H9 (cell line): ENCODE data around the gene EDDM13. TPM values are rescaled to one million over a fixed set of nuclear protein-coding genes. Genes with fewer than 3 reads are reported as not detected.

ENCODE experiments used
- DNase-seq: peaks from one replicate; pipeline ENCODE4 v3.0.0-alpha.2; 2017
- H2AFZ ChIP-seq: one replicate; pipeline ENCODE4 v1.6.1; 2013; ENCODE audit warnings: mild to moderate bottlenecking, low read length, control low read depth, moderate library complexity
- H2AK5ac ChIP-seq: 2 replicates; pipeline ENCODE4 v1.6.1; 2013; ENCODE audit warnings: low read length, control low read depth, mixed read lengths; ENCODE audit not compliant: insufficient read length
- H2BK120ac ChIP-seq: one replicate; pipeline ENCODE4 v1.6.1; 2013; ENCODE audit warnings: low read depth, mild to moderate bottlenecking, low read length, control low read depth, inconsistent platforms; ENCODE audit not compliant: poor library complexity, severe bottlenecking
- H2BK12ac ChIP-seq: 2 replicates; pipeline ENCODE4 v1.6.1; 2013; ENCODE audit warnings: low read length, control low read depth, mixed read lengths, low read depth; ENCODE audit not compliant: insufficient read length
- H2BK15ac ChIP-seq: 2 replicates; pipeline ENCODE4 v1.6.1; 2013; ENCODE audit warnings: low read depth, low read length, control low read depth
- H2BK20ac ChIP-seq: one replicate; pipeline ENCODE4 v1.6.1; 2013; ENCODE audit warnings: low read depth, mild to moderate bottlenecking, low read length, control low read depth, inconsistent platforms; ENCODE audit not compliant: poor library complexity, severe bottlenecking
- H2BK5ac ChIP-seq: 2 replicates; pipeline ENCODE4 v1.6.1; 2013; ENCODE audit warnings: low read length, control low read depth, mixed read lengths; ENCODE audit not compliant: insufficient read length
- H3K14ac ChIP-seq: 2 replicates; pipeline ENCODE4 v1.6.1; 2013; ENCODE audit warnings: low read length, control low read depth; ENCODE audit not compliant: insufficient read depth
- H3K18ac ChIP-seq: 2 replicates; pipeline ENCODE4 v1.6.1; 2013; ENCODE audit warnings: low read depth, mild to moderate bottlenecking, mixed read lengths, low read length, control low read depth; ENCODE audit not compliant: insufficient read length
- H3K23ac ChIP-seq: 2 replicates; pipeline ENCODE4 v1.6.1; 2013; ENCODE audit warnings: low read length, control low read depth, mixed read lengths, low read depth; ENCODE audit not compliant: insufficient read length
- H3K23me2 ChIP-seq: 2 replicates; pipeline ENCODE4 v1.6.1; 2013; ENCODE audit warnings: low read depth, mild to moderate bottlenecking, mixed read lengths, low read length, control low read depth; ENCODE audit not compliant: insufficient read length, poor library complexity, severe bottlenecking
- H3K27ac ChIP-seq: 2 replicates; pipeline ENCODE4 v1.5.1; 2013; ENCODE audit warnings: low read length, control low read depth, mixed read lengths, low read depth; ENCODE audit not compliant: insufficient read length
- H3K27me3 ChIP-seq: 2 replicates; pipeline ENCODE4 v1.6.1; 2013; ENCODE audit warnings: low read length, control low read depth, inconsistent platforms; ENCODE audit not compliant: insufficient read depth
- H3K4ac ChIP-seq: 2 replicates; pipeline ENCODE4 v1.6.1; 2013; ENCODE audit warnings: low read depth, mild to moderate bottlenecking, control low read depth, inconsistent platforms, low read length, moderate library complexity
- H3K4me1 ChIP-seq: 2 replicates; pipeline ENCODE4 v1.6.1; 2013; ENCODE audit warnings: low read length, control low read depth, inconsistent platforms; ENCODE audit not compliant: insufficient read depth
- H3K4me2 ChIP-seq: 2 replicates; pipeline ENCODE4 v1.6.1; 2013; ENCODE audit warnings: low read length, control low read depth, mixed read lengths; ENCODE audit not compliant: insufficient read length, insufficient read depth
- H3K56ac ChIP-seq: 2 replicates; pipeline ENCODE4 v1.6.1; 2013; ENCODE audit warnings: low read depth, mild to moderate bottlenecking, mixed read lengths, low read length, control low read depth; ENCODE audit not compliant: insufficient read length
- H3K79me1 ChIP-seq: 2 replicates; pipeline ENCODE4 v1.6.1; 2013; ENCODE audit warnings: low read depth, mild to moderate bottlenecking, moderate library complexity, low read length, control low read depth, inconsistent platforms; ENCODE audit not compliant: insufficient read depth, poor library complexity, severe bottlenecking
- H3K79me2 ChIP-seq: 2 replicates; pipeline ENCODE4 v1.6.1; 2013; ENCODE audit warnings: low read length, control low read depth, inconsistent platforms; ENCODE audit not compliant: insufficient read depth
- H3K9ac ChIP-seq: 2 replicates; pipeline ENCODE4 v1.6.1; 2013; ENCODE audit warnings: low read length, control low read depth, mixed read lengths; ENCODE audit not compliant: insufficient read length; ENCODE audit errors: extremely low read depth
- H3K9me3 ChIP-seq: one replicate; pipeline ENCODE4 v1.6.1; 2013; ENCODE audit warnings: low read depth, low read length, inconsistent platforms; ENCODE audit not compliant: control insufficient read depth
- H3T11ph ChIP-seq: one replicate; pipeline ENCODE4 v1.6.1; 2013; ENCODE audit warnings: mild to moderate bottlenecking, low read length, control low read depth, inconsistent platforms
- H4K20me1 ChIP-seq: one replicate; pipeline ENCODE4 v1.6.1; 2013; ENCODE audit not compliant: control insufficient read depth, insufficient read length, insufficient read depth
- H4K5ac ChIP-seq: 2 replicates; pipeline ENCODE4 v1.6.1; 2013; ENCODE audit warnings: low read depth, mild to moderate bottlenecking, mixed read lengths, low read length, control low read depth; ENCODE audit not compliant: insufficient read length
- H4K8ac ChIP-seq: replicated peaks from 2 replicates; pipeline ENCODE4 v1.6.1; 2013; ENCODE audit warnings: low read length, control low read depth, mixed read lengths, low read depth; ENCODE audit not compliant: insufficient read length
- H4K91ac ChIP-seq: 2 replicates; pipeline ENCODE4 v1.6.1; 2013; ENCODE audit warnings: low read depth, mild to moderate bottlenecking, moderate library complexity, mixed read lengths, low read length, control low read depth; ENCODE audit not compliant: insufficient read length
- H3K27ac Mint-ChIP-seq, 3 experiments: 2 replicates in 2 of 3; 3 replicates in 1 of 3; pipeline ENCODE4 v1.8.0; 2020 to 2021; ENCODE audit warnings: mixed read lengths in 3 of 3, mild to moderate bottlenecking in 1 of 3, moderate library complexity in 1 of 3
- H3K27me3 Mint-ChIP-seq: 2 replicates; pipeline ENCODE4 v1.8.0; 2021; ENCODE audit warnings: low read depth, mild to moderate bottlenecking, moderate library complexity, mixed read lengths
- H3K36me3 Mint-ChIP-seq, 3 experiments: 2 replicates in 2 of 3; 3 replicates in 1 of 3; pipeline ENCODE4 v1.8.0; 2020 to 2021; ENCODE audit warnings: low read depth in 3 of 3, mixed read lengths in 3 of 3; ENCODE audit not compliant: insufficient read depth in 1 of 3
- H3K4me1 Mint-ChIP-seq, 2 experiments: 2 replicates each; pipeline ENCODE4 v1.8.0; 2020; ENCODE audit warnings: mixed read lengths in 2 of 2
- H3K4me3 Mint-ChIP-seq, 2 experiments: 2 replicates in 1 of 2; 3 replicates in 1 of 2; pipeline ENCODE4 v1.8.0; 2020 to 2021; ENCODE audit warnings: mild to moderate bottlenecking in 2 of 2, mixed read lengths in 2 of 2, moderate library complexity in 1 of 2
- H3K9me3 Mint-ChIP-seq, 2 experiments: 2 replicates in 1 of 2; 3 replicates in 1 of 2; pipeline ENCODE4 v1.8.0; 2020; ENCODE audit warnings: mild to moderate bottlenecking in 2 of 2, mixed read lengths in 2 of 2, moderate library complexity in 1 of 2
- WGBS: extraction: QIAGEN DNeasy Blood & Tissue Kit; methylation state at CpG from one replicate; pipeline ENCODE4 v1.1.7; 2013; ENCODE audit warnings: missing lambda C conversion rate, low lambda C conversion rate, mixed read lengths; ENCODE audit not compliant: insufficient read length; ENCODE audit errors: extremely low coverage; 5-methylcytosine and 5-hydroxymethylcytosine counted together
- total RNA-seq: library from RNA; stranded (reverse); gene quantifications from 2 replicates; pipeline ENCODE4 v1.2.1, GENCODE V29; 2021
- TF ChIP-seq, protein P1 (sequence below): fragments of 200-600 bp; sonication (generic); conservative IDR thresholded peaks from 3 replicates; pipeline ENCODE4 v1.8.0; 2021; ENCODE audit warnings: antibody characterized with exemption, mild to moderate bottlenecking

Gene EDDM13
- total RNA-seq, 1 experiment from 2014 or later: not detected

GRCh38 chr19:56314018-56314380, 41.5 kb downstream of the EDDM13 start:
- Mint-ChIP-seq H3K36me3 (peaks cover 3 to 10% (median 6%) of the 10 kb centered on the region in 3 experiments; a peak in 6 of 7 replicates), H3K9me3 (peaks cover 3 to 4% of the 10 kb centered on the region in 2 experiments; a peak in 4 of 5 replicates), H3K27ac (peak overlapping the region; percentile 98 to 100 (median 100)), H3K27me3 (no peaks in the 10 kb centered on the region), H3K4me3 (peak overlapping the region; percentile 90 to 91), H3K4me1 (peaks cover 10 to 14% of the 10 kb centered on the region in 2 experiments)
- Histone ChIP-seq H3K4me2 (peak overlapping the region; percentile 98), H2BK20ac (no peak overlapping the region), H2BK120ac (no peak overlapping the region), H4K8ac (no peak overlapping the region), H2BK12ac (no peak overlapping the region), H3K79me1 (no peaks in the 10 kb centered on the region), H3K4ac (no peak overlapping the region), H3K23me2 (peaks cover 9% of the 10 kb centered on the region), H2AK5ac (no peak overlapping the region), H2BK15ac (no peak overlapping the region), H3K18ac (peak overlapping the region; percentile 21), H3K27ac (peak overlapping the region; percentile 58), H2BK5ac (no peak overlapping the region), H3K9ac (peak overlapping the region; percentile 86), H4K5ac (no peak overlapping the region), H3K79me2 (no peaks in the 10 kb centered on the region), H4K91ac (no peak overlapping the region), H3K4me1 (no peaks in the 10 kb centered on the region), H3K56ac (no peak overlapping the region), H3K14ac (peak overlapping the region; percentile 66; the same call in 1 of the 2 replicates), H3T11ph (no peak overlapping the region), H3K27me3 (no peaks in the 10 kb centered on the region), H3K9me3 (no peaks in the 10 kb centered on the region), H4K20me1 (no peaks in the 10 kb centered on the region), H2AFZ (peak overlapping the region; percentile 9), H3K23ac (no peak overlapping the region)
- TF ChIP-seq, protein P1, sequence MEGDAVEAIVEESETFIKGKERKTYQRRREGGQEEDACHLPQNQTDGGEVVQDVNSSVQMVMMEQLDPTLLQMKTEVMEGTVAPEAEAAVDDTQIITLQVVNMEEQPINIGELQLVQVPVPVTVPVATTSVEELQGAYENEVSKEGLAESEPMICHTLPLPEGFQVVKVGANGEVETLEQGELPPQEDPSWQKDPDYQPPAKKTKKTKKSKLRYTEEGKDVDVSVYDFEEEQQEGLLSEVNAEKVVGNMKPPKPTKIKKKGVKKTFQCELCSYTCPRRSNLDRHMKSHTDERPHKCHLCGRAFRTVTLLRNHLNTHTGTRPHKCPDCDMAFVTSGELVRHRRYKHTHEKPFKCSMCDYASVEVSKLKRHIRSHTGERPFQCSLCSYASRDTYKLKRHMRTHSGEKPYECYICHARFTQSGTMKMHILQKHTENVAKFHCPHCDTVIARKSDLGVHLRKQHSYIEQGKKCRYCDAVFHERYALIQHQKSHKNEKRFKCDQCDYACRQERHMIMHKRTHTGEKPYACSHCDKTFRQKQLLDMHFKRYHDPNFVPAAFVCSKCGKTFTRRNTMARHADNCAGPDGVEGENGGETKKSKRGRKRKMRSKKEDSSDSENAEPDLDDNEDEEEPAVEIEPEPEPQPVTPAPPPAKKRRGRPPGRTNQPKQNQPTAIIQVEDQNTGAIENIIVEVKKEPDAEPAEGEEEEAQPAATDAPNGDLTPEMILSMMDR: no peak
- no peak for DNase-seq
- no CpG with 5 or more reads among the region's 9 CpGs for WGBS
